T-helper 2 cell (primary cell): ENCODE results near the gene PHGDH.
"Not testable (repeated sequence)": the region's sequence is repeated elsewhere in the genome, so short reads cannot be mapped to it uniquely, and the experiment has no call there.

ENCODE experiments used
- DNase-seq, 5 experiments: peaks; one replicate each; pipeline versions ENCODE4 v3.0.0 to v3.0.0-alpha.2; 2012 to 2022

PHGDH gene

DNA sequence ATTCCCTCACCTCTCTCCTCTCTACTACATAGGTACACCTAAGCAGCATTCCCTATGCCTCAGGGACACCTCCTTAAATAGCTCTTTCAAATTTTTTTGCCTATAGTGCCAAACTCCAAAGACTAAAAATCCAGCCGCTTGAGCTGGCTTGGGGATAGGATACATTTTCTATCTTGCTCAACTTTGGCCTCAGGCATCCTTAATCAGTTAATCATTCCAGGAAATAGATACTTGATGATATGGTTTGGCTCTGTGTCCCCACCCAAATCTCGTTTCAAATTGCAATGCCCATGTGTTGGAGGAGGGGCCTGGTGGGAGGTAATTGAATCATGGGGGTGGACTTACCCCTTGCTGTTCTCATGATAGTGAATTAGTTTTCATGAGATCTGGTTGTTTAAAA lies 11.4 kb upstream of the PHGDH start:
- no peak for DNase-seq

DNA sequence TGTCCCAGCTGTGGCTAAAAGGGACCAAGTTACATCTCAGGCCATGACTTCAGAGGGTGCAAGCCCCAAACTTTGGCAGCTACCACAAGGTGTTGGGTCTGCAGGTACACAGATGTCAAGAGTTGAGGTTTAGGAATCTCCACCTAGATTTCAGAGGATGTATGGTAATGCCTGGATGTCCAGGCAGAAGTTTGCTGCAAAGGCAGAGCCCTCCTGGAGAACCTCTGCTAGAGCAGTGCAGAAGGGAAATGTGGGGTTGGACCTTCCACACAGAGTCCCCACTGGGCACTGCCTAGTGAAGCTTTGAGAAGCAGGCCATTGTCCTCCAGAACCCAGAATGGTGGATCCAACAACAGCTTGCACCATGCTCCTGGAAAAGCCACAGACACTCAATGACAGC lies 10.1 kb upstream of the PHGDH start:
- DNase-seq, result no peak

DNA sequence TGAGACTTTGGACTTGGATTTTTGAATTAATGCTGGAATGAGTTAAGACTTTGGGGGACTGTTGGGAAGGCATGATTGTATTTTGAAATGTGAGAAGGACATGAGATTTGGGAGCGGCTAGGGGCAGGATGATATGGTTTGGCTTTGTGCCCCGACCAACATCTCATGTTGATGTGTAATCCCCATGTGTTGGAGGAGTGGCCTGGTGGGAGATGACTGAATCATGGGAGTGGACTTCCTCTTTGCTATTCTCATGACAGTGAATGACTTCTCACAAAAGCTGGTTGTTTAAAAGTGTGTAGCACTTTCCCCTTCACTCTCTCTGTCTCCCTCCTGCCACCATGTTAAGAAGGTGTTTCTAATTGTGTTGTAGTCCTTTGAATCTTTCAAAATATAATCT lies 9.3 kb upstream of the PHGDH start:
- DNase-seq, result no peak

DNA sequence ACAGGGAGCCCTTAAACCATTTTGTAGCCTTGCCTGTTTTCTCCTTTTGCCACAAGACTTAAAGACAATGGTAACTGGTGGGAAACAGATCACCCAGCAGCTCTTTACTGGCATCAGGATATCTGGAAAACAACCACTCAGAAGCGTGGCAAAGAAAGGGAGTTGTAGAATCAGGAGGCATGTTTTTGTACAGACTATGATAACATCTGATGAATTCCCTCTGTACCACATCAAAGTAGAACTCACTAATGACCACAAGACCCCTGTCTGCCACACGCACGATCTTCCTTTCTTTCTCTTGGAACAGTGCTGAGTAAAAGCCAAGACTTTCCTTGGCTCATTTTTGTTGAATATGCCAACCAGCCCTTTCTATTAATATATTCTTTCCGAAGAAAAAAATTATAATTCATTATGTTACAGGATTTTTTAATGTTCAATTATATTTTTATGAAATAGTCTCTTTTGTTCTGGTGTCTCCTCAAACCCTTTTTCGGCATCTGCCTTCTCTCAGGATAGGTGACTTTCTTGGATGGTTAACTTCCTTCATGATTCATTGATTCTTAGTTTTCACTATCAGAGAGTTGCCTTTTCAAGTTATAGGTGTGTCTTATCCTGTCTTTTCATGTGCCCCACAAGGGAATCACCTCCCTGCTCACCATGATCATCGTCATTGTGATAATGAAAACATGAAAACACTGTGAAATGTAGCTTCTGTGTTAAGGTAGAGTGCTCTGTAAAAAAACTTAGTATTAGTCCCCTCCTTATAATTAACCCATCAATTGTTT lies 7.9 kb upstream of the PHGDH start:
- DNase-seq, result no peak

DNA sequence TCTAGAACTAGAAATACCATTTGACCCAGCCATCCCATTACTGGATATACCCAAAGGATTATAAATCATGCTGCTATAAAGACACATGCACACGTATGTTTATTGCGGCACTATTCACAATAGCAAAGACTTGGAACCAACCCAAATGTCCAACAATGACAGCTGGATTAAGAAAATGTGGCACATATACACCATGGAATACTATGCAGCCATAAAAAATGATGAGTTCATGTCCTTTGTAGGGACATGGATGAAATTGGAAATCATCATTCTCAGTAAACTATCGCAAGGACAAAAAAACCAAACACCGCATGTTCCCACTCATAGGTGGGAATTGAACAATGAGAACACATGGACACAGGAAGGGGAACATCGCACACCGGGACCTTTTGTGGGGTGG lies 5.1 kb upstream of the PHGDH start:
- DNase-seq, result not testable (repeated sequence)

DNA sequence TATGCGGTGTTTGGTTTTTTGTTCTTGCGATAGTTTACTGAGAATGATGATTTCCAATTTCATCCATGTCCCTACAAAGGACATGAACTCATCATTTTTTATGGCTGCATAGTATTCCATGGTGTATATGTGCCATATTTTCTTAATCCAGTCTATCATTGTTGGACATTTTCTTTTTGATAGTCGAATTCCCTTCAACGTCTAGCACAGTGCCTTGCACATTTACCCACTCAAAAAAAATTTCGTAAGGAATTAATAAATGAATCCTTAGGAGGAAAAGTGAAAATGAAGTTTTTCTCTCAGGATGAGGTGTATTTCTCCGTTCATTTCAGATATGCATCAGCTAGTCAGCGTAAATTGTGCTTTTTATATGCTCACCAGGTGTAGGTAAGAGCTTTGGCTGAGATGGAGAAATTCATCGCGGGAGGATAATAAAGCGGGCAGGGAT lies 354 bp upstream of the PHGDH start:
- DNase-seq, result not testable (repeated sequence)

DNA sequence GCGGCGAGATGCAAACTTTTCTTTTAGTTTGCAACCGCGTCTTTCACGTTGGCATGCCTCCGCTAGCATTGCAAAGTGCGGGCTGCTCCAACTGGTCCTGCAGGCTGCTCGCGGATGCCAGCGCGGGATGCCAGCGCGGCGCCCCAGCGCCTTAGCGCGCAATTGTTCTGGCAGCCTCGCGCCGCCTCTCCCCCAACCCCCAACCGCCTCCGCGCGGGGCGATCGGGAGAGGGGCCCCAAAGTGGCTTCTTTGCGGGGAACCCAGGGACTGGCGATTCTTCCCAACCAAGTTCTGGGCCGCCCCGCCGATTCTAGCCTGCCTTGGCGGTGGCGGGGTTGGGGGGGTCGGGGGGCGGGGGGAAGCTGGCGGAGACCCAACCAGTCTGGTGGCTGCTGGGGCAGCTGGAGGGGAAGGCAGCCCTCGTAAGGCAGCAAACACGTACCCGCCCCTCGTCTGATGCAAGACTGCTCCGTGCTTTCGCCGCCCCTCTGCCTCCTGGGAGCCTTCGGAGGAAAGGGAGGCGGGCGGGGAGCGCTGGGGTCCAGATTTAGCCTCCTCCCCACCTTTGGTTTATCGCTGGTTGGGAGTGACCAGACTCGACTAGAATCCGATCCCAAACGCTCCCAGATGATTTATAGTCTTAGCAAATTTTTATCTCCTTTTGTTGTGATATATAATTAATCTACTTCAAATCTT lies 756 bp downstream of the PHGDH start:
- peak in 2 of 5 experiments; percentile 29 to 56 for DNase-seq

DNA sequence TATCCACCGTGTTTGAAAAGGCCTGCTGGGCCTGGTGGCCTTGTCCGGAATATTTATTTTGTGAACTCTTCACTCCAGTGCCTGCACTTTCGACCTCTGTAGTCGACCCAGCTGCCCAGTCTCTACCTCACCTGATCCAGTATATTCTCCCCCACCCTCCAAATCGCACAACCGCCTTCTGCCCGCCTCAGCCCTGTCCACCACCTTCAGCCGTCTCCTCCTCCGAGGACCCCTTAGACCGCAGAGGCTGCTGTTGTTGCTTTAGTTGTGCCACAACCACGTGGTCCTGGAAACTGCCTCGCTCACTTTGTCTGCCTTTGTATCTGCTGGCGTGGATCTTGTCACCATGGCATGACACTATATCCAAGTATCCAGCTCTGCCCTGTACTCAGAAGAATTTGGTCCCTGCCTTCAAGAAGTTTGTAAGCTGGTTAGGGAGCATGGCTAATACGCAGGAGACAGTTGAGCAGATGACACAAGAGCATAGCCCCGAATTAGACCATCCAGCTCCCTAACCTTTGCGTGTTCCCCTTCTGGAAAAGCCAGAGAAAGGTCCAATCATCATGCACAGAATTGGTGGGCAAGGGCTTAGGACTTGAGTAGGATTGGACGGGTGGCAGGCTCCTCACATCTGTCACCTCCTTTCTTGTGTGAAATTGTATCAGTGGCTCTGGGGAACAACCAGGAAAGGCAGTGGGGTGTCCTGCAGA lies 1.5 kb downstream of the PHGDH start:
- no peak for DNase-seq

DNA sequence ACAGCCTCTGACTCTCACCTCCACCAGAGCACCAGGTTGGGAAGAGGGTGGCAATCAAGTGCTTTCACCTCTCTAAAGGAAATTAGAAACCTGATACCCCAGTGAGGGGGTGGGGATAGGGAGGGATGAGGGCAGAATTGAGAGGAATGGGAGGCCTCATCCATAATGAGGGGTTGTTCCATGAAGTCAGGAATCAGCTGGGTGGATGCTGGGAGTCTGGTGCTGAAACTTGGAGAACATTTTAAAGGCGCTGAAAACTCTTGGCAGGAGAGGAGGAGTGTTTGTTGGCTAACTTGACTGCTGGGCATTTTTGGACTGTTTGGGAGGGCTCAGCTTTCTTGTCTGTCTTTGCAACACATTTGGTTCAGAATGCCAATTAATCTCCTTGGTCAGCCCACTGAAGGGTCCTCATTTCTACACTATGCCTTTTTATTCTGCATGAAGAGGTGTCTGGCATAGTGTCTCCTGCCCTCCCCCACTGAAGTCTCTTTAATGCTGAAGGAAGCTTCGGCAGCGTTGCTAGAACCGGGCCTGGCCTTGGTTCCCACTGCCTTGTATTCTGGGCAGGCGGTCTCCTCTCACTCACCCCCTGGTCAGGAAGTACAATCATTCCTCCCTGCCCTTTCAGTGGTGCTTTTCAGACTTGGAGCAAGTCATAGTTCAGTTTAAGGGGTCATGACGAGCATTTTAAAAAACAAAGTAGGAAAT lies 2.2 kb downstream of the PHGDH start:
- no peak for DNase-seq

DNA sequence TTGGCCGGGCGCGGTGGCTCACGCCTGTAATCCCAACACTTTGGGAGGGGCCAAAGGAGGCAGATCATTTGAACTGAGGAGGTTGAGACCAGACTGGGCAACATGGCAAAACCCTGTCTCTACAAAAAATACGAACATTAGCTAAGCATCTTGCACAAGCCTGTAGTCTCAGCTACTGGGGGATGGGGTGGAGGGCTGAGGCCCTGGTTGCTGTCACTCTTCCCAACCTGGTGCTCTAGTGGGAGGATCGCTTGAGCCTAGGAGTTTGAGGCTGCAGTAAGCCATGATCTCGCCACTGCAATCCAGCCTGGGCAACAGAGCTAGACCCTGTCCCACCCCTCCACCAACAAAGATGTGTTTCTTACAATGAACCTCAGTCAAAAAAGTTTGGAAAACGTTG lies 2.8 kb downstream of the PHGDH start:
- no peak for DNase-seq

DNA sequence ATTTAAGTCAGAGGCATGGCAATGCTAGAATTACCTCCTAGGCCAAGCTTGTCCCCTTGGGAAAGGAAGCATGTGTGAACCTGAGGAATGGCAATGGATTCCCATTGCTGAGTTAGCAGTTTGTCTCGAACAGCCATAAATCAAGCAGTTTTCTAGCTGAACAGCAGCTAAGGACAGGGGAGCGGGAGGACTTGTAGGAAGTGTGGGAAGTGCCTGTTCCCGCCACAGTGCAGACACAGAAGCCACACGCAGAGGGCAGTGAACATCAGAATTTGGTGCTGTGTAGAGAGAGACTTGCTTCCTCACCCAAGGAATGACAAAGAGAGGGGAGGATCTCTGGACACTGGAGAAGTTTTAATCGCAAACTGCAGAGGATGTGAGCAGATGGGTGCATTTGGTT lies 3.8 kb downstream of the PHGDH start:
- no peak for DNase-seq

DNA sequence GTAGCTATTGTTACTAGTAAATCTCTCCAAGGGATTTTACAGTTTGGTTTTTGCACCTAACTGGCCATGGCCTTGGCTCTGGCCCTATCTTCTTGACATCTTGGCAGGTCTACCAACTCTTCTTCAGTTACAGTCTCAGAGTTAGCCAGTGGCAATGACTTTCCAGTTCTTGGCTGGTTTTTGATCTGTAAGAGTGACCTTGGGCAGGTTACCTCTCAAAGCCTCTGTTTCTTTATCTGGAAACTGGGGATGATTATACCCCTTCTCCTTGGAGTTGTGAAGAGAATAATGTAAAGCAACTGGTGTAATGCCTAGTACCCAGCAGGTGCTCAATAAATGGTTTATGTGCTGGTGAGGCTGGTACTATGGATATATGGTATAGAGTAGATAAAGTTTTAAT lies 6.7 kb downstream of the PHGDH start:
- DNase-seq, result no peak

DNA sequence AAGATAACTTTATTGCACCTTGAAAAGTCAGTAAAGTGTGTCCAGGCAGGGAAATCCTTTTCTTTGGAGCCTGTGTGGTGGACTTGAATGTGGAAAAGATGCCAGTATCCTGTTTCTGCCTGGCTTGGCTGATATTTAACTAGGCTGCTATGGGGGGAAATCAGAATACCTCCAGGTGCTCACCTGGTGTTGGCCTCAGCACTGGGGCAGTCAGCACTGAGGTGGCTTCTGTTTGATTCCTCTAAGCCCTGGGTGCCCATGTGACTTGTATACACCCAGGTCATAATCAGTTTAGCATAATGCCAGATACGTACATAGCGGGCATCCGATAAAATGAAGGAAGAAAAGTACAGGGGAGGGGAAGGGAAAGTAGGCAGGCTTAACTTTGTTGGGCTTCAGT lies 7.2 kb downstream of the PHGDH start:
- no peak for DNase-seq

DNA sequence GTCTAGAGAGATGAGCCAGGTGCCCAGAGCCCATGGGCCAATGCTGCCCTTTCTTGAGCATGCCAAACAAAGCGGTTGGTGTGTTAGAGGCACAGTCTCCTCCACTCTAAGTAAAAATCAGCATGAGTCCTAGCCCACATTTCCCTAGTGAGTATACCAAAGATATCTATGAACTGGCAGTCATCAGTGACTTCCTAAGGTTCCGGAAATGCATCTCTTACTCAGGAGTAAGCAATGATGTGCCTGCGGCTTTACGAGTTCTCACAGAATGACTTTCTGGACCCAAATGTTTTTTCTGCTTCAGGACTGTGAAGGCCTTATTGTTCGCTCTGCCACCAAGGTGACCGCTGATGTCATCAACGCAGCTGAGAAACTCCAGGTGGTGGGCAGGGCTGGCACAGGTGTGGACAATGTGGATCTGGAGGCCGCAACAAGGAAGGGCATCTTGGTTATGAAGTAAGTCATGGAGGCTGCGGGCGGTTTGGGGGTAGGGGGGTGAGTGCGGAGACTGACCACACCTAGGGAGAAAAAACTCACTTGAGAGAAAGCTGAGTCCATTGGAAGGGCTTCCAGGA lies 9.2 kb downstream of the PHGDH start:
- no peak for DNase-seq

DNA sequence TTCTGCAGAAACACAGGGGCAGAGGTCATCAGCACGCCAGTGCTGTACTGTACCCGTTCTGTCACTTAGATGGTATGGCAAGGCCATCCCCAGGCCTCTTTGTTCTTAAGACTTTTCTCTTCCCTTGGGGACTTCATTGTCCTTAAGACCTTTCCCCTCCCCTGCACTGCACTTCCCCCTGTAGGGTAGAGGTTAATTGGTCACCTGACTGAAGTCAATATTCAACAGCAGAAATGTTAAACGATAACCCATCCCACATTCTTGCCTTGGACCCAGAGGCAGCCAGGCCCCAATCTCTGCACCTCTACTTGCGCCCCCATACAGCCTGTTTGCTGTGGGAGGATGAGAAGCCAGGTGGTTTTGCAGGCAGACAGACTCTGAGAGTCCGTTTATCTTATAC lies 10.2 kb downstream of the PHGDH start:
- no peak for DNase-seq

DNA sequence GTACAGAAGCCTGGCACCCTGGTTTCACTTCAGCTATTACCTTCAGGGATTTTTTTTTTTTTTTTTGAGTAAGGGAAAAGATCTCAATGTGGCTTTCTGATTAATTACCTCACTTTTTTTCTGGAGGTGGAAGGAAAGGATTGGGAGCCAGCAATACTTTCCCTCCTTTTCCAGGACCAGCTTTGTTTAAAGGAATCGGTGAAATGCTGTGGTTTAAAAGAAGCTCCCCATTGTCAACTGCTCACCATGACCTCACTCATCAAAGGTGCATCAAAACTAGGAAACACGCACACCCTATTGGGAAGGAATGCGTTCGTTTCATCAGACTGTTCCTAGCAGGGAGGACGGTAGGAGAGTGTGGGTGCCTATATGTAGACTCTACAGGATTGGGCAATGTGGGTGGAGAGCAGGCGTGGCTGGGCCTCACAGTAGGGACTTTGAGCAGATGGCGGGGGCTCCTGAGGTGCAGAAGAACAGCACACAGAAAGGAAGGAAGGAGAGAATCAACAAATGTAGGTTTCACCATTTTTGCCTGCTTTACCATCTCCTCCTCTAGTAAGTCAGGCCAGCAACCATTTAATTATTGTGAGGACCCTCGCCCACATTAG lies 13.0 kb downstream of the PHGDH start:
- no peak for DNase-seq

DNA sequence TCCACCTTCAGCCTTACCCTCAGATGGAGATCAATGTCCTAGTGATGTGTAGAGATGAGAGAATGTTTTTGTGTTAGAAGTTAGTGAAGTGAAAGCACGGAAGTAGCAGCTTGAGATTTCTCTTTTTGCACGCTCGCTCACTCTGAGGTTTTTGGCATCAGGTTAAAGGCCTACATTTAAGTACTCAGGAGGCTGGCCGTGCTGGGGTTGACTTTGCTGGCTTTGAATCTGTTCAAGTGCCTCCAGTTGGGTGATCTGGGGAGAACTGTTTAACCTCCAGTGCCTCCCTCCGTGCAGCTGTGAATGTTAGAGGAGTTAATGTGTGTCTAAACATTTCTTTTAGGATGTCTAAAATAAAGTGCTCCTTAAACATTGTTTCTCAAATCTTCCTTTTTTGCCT lies 13.9 kb downstream of the PHGDH start:
- no peak for DNase-seq

DNA sequence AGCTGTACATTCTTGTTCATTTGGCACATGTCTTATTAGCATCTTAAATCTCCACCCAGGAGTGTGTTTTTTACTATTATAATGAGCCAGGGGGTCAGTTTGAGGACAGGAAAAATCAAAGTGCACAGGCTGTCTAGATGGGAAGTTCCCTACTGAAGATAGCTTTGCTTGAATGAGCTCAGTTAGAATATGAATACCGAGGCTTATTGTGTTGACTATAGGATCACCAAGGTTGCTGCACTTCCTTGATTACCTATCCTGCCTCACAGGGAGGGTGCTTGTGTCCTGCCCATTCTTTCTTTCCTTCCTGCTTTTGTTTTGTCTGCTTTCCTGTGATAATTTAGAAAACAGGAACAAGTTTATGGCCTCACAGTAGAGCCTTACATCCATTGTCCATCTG lies 16.3 kb downstream of the PHGDH start:
- DNase-seq, result no peak

DNA sequence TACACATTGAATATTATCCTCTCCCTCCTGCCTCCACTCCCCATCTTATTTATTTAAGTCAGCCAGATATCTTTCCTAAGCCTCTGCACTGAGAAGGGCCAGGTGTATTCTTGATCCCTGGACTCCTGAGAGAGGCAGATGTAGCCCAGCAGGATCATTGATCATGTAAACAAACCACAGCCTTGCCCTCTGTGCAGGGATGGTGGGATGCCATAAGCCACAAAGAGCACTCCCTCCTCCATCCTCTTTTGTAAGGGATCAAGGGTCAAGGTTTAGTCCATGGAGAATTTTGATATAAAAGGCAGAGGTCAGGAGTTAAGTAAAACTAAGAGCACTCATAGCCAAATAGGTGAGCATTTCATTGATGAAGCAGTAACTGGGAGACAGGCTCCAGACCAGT lies 17.3 kb downstream of the PHGDH start:
- no peak for DNase-seq

DNA sequence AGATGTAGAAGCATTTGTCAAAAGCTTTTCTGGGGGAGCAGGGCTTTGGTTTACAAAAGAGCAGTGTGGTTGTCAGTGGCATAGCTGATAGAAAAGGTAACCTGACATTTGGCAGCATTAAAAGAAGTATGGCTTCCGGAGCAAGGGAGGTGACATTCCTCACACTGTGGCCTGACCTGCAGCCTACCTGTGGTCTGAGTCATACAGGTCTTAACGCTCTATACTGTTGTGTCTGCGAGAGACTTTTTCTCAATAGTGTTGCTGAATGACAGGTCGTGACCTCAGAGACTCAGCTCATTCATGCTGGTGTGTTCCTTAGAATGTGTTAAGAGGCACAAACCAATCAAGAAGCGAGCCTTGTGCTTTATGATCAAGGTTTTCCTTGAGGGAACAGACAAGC lies 19.3 kb downstream of the PHGDH start:
- DNase-seq, result no peak

DNA sequence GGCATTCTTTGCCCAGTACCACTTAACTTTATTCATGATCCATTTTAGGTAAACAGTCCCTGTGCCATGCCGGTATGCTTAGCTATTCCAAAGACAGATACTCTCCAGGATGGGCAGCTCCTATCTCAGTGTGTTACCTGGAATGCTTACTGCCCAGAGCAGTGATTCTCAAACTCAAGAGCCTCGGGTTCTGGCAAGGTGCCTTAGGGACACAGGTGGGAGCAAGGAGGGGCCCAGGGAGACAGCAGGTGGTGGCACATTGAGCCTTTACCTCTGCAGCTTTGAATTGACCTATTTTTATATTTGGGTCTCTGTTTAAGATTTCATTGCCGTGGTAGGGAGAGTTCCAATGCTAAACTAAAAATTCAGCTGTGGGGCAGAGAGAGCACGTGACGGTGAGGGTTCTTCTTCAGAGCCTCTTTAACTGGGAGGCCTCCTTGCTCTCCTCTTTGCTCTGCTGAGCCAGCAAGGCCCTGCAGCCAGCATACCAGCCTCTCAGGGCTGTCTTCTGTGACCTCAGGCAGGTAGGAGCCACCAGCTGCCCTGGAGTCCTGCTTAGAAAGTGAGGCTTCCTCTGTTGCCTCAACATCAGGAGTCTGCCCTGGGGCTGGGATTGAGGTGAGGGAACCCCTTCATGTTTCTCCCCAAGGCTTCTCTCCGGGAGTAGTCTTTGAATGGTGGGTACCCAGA lies 20.2 kb downstream of the PHGDH start:
- DNase-seq, result no peak
